Measurements from ENCODE around the gene RHOG.

Gene RHOG

DNA sequence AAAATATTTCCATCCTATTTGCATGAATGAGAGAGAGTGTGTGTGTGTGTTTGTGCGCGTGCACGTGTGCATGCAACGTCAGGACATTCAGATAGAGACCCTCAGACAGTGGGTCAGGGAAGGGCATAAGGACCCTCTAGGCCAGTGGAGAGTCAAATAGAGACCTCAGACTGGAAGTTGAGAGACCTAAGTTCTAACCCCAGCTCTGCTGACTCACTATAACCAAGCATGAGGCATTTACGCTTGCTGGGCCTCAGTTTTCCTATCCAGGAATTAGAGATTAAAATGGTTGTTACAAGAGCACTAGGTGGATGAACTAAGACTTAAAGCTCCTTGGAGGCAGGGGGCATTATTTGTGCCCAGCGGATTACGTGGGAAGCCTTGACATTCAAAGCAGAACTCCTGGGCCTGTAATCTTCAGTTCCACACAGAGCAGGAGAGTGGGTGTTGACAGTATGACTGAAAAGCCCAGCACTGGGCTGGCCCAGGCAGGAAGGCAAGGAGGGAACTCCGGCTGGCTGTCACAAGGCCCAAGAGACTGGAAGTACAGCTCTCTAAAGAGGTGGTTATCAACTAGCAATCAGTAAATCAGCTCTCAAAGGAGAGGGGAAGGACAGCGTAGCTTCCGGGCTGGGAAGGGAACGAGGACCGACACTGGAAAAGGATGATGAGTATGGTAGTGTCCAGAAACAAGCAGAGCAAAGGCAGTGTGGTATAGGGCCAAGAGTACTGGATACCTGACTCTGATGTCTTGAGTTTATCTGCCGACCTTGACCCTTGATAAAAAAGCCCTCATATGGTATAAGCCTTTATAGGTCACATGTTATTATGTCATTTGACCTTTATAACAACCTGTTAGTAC lies 9.2 kb downstream of the RHOG start:
- Histone ChIP-seq H3K4me1 (ENCODE audit: insufficient read depth, low read length) (peaks cover 19% of the 10 kb centered on the region), H3K27ac (ENCODE audit: low read depth, low read length) (peak overlapping the region; percentile 29), H3K9ac (ENCODE audit: low read length) (no peak overlapping the region), H3K4me3 (ENCODE audit: low read depth in 1 of 2, low read length in 2 of 2) (no peak overlapping the region), H3K27me3 (ENCODE audit: control insufficient read depth in 1 of 2, insufficient read depth in 2 of 2, low read length in 2 of 2) (no peaks in the 10 kb centered on the region), H3K36me3 (ENCODE audit: insufficient read depth, low read length) (peaks cover 22% of the 10 kb centered on the region), H3K9me3 (ENCODE audit: low read length) (no peaks in the 10 kb centered on the region)

DNA sequence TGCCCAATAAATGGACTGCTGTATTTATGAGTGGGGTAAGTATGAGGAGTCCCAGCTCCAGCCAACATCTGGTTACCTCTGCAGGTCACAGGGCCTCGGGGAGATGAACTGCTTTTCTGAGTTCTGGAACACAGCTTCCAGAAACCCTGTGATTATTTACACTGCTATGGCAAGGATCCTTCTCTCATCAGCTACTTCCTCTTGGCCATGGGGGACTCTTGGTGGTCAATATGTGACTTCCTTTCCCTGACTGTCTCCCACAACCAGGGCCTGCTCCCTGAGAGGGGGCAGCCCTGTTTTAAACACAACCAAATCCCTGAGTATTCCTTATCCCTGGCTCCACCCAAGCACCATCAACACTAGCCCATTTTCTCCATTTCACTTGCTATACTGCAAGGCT lies 10.0 kb downstream of the RHOG start:
- H3K27me3 ChIP-seq (ENCODE audit: control insufficient read depth in 1 of 2, insufficient read depth in 2 of 2, low read length in 2 of 2): no peaks in the 10 kb centered on the region
- no peak overlapping the region for H3K4me3 ChIP-seq (ENCODE audit: low read depth in 1 of 2, low read length in 2 of 2)
- H3K9me3 ChIP-seq (ENCODE audit: low read length): no peaks in the 10 kb centered on the region
- peaks cover 16% of the 10 kb centered on the region for H3K4me1 ChIP-seq (ENCODE audit: insufficient read depth, low read length)
- H3K27ac ChIP-seq (ENCODE audit: low read depth, low read length): no peak overlapping the region
- H3K9ac ChIP-seq (ENCODE audit: low read length): no peak overlapping the region
- H3K36me3 ChIP-seq (ENCODE audit: insufficient read depth, low read length): peaks cover 31% of the 10 kb centered on the region

DNA sequence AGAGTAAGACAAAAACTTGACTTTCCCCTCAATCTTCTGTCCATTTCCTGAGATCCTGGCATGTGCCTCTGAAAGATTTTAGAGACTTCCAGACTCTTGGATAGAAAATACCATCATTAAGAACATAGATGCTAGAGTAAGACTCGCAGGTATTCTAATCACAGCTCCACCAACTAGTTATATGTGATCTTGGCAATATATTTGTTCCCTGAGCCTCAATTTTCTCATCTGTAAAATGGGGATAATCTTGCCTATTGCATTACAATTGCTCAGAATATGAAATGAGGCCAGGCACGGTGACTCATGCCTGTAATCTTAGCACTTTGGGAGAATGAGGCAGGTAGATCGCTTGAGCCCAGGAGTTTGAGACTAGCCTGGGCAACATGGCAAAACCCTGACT lies 10.7 kb downstream of the RHOG start:
- H3K36me3 ChIP-seq (ENCODE audit: insufficient read depth, low read length): peaks cover 32% of the 10 kb centered on the region

DNA sequence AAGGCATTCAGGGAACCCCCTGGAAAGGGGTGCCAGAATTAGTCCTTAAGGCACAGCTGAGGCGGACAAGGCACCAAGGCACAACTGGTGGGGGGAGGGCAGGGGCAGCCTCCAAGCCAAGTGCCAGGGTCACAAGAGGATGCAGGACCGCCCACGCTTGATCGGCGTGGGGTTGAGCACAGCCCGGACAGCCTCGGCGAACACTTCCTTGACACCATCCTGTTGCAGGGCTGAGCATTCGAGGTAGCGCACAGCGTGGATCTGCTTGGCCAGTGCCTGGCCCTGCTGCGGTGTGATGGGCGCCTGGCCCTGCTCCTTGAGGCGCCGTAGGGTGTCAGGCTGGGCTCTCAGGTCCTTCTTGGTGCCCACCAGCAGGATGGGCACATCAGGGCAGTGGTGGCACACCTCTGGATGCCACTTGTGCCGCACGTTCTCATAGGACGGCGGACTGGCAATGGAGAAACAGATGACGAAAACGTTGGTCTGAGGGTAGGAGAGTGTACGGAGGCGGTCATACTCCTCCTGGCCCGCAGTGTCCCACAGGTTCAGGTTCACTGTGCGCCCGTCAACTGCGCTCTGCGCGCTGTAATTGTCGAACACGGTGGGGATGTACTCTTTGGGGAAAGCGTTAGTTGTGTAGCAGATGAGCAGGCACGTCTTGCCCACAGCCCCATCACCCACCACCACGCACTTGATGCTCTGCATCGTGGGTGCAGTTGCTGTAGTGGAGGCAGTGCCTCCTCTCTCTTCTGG lies 13.1 kb downstream of the RHOG start:
- Histone ChIP-seq H3K27ac (ENCODE audit: low read depth, low read length) (no peak overlapping the region), H3K9ac (ENCODE audit: low read length) (no peak overlapping the region)

More for the DNA sequence above, 10.7 kb downstream of the RHOG start:
- H3K27me3 ChIP-seq (ENCODE audit: control insufficient read depth in 1 of 2, insufficient read depth in 2 of 2, low read length in 2 of 2): no peaks in the 10 kb centered on the region
- peaks cover 10% of the 10 kb centered on the region for H3K4me1 ChIP-seq (ENCODE audit: insufficient read depth, low read length)
- H3K27ac ChIP-seq (ENCODE audit: low read depth, low read length): no peak overlapping the region
- no peak overlapping the region for H3K4me3 ChIP-seq (ENCODE audit: low read depth in 1 of 2, low read length in 2 of 2)
- H3K9me3 ChIP-seq (ENCODE audit: low read length): no peaks in the 10 kb centered on the region
- no peak overlapping the region for H3K9ac ChIP-seq (ENCODE audit: low read length)

DNA sequence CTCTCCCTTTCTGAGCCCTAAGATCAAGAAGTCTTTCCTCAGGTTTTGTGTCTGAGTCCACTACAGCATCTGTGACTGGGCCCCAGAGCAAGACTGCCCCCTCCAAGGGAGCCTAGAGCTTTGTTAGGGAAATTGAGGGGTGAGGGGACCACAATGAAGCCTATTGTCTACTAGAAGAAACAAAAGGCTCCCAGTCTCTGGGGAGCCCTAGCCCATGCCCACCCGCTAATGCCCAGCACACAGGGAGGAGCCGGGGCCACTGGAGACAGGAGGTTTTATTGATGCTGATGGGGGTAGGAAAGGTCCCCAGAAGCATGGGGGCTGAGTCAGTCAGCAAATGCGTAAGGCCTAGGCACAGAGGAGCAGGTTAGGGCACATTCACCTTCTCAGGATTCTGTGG lies 14.0 kb downstream of the RHOG start:
- Histone ChIP-seq H3K36me3 (ENCODE audit: insufficient read depth, low read length) (peaks cover 32% of the 10 kb centered on the region), H3K27ac (ENCODE audit: low read depth, low read length) (no peak overlapping the region), H3K4me1 (ENCODE audit: insufficient read depth, low read length) (no peaks in the 10 kb centered on the region), H3K27me3 (ENCODE audit: control insufficient read depth in 1 of 2, insufficient read depth in 2 of 2, low read length in 2 of 2) (no peaks in the 10 kb centered on the region), H3K9ac (ENCODE audit: low read length) (no peak overlapping the region), H3K9me3 (ENCODE audit: low read length) (no peaks in the 10 kb centered on the region), H3K4me3 (ENCODE audit: low read depth in 1 of 2, low read length in 2 of 2) (no peak overlapping the region)

More for the DNA sequence above, 13.1 kb downstream of the RHOG start:
- no peaks in the 10 kb centered on the region for H3K4me1 ChIP-seq (ENCODE audit: insufficient read depth, low read length)
- no peaks in the 10 kb centered on the region for H3K27me3 ChIP-seq (ENCODE audit: control insufficient read depth in 1 of 2, insufficient read depth in 2 of 2, low read length in 2 of 2)
- no peak overlapping the region for H3K4me3 ChIP-seq (ENCODE audit: low read depth in 1 of 2, low read length in 2 of 2)
- no peaks in the 10 kb centered on the region for H3K9me3 ChIP-seq (ENCODE audit: low read length)
- peaks cover 32% of the 10 kb centered on the region for H3K36me3 ChIP-seq (ENCODE audit: insufficient read depth, low read length)

DNA sequence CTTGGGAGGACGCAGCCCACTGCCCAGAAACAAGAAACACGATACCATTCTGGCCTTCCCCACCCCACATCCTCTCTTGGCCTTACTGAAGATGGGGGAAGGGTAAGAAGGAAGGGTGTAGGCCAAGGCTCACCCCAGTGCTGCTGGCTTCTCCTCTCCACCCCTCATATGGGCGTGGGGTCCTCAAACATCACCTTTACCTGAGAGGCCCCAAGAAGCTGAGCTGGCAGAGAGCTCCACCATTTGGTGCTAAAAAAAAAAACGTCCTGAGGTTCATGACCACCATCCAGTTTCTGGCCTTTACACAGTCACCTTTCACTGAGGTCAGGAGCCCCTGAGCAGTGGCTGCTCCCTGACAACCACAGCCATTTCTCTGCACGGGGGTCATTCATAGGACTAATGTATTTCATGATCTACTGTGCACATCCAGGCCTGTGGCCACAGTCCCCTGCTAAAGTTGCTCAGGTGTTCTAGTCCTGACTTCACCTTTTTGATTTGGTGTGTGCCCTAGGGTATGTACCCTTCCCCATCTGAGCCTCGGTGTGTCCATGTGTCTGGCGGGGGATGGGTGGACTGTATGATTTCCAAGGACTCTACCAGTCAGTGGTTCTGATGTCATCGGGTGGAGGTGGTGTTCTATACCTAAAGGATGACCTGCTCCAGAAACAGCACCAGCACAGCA lies 15.1 kb downstream of the RHOG start:
- H3K36me3 ChIP-seq (ENCODE audit: insufficient read depth, low read length): peaks cover 32% of the 10 kb centered on the region
- no peak overlapping the region for H3K27ac ChIP-seq (ENCODE audit: low read depth, low read length)
- H3K4me3 ChIP-seq (ENCODE audit: low read depth in 1 of 2, low read length in 2 of 2): no peak overlapping the region
- no peaks in the 10 kb centered on the region for H3K9me3 ChIP-seq (ENCODE audit: low read length)
- H3K4me1 ChIP-seq (ENCODE audit: insufficient read depth, low read length): no peaks in the 10 kb centered on the region
- H3K27me3 ChIP-seq (ENCODE audit: control insufficient read depth in 1 of 2, insufficient read depth in 2 of 2, low read length in 2 of 2): no peaks in the 10 kb centered on the region
- H3K9ac ChIP-seq (ENCODE audit: low read length): no peak overlapping the region

DNA sequence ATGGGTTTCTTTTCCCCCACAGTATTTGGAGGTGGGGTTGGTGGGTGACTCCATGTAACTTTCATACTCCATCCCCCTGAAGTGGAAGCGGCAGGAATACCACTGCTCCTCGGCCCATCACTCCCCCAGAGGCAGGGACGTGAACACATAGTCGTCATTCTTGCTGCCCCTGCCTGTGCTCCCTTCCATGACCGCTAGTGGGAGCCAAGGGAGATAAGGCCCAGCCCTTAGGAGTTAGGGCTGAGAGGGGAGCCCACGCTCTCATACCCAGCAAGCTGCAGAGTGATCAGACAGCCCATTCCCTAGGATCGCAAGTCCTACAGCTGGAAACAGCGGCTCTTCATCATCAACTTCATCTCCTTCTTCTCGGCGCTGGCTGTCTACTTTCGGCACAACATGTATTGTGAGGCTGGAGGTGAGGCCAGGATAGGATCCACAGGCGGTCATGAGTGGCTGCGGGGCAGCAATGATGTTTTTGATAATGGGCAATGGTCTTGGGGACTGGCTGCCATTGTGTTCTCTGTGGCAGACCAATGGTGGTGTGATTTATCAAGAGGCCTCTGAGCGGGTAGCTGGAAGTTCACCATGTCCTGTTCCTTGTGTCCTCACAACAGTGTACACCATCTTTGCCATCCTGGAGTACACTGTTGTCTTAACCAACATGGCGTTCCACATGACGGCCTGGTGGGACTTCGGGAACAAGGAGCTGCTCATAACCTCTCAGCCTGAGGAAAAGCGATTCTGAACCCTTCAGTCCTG lies 15.9 kb downstream of the RHOG start:
- H3K36me3 ChIP-seq (ENCODE audit: insufficient read depth, low read length): peaks cover 27% of the 10 kb centered on the region
- no peaks in the 10 kb centered on the region for H3K9me3 ChIP-seq (ENCODE audit: low read length)
- H3K27ac ChIP-seq (ENCODE audit: low read depth, low read length): no peak overlapping the region
- H3K27me3 ChIP-seq (ENCODE audit: control insufficient read depth in 1 of 2, insufficient read depth in 2 of 2, low read length in 2 of 2): no peaks in the 10 kb centered on the region
- H3K9ac ChIP-seq (ENCODE audit: low read length): no peak overlapping the region
- H3K4me1 ChIP-seq (ENCODE audit: insufficient read depth, low read length): no peaks in the 10 kb centered on the region
- no peak overlapping the region for H3K4me3 ChIP-seq (ENCODE audit: low read depth in 1 of 2, low read length in 2 of 2)

DNA sequence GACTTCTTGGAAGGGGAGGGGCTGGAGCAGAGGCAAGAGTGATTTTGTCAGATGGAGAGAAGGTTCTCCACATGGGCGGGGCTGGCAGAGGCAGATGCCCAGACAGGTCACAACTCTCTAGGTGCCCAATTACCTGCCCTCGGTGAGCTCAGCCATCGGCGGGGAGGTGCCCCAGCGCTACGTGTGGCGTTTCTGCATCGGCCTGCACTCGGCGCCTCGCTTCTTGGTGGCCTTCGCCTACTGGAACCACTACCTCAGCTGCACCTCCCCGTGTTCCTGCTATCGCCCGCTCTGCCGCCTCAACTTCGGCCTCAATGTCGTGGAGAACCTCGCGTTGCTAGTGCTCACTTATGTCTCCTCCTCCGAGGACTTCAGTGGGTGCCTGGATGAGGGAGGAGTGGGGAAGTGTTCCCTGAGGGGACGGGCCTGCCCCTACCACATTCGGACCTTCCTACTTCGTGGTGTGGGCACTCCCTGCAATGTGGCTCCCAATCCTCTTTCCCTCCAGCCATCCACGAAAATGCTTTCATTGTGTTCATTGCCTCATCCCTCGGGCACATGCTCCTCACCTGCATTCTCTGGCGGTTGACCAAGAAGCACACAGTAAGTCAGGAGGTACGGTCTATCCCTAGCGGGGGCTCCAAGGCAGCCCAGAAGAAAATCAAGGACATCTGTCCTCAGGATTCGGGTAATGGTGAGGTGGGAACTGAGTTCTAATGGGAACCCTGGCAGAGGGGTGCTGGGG lies 16.8 kb downstream of the RHOG start:
- H3K9me3 ChIP-seq (ENCODE audit: low read length): no peaks in the 10 kb centered on the region
- H3K4me3 ChIP-seq (ENCODE audit: low read depth in 1 of 2, low read length in 2 of 2): no peak overlapping the region
- H3K27me3 ChIP-seq (ENCODE audit: control insufficient read depth in 1 of 2, insufficient read depth in 2 of 2, low read length in 2 of 2): no peaks in the 10 kb centered on the region
- no peak overlapping the region for H3K27ac ChIP-seq (ENCODE audit: low read depth, low read length)
- no peaks in the 10 kb centered on the region for H3K4me1 ChIP-seq (ENCODE audit: insufficient read depth, low read length)
- peaks cover 27% of the 10 kb centered on the region for H3K36me3 ChIP-seq (ENCODE audit: insufficient read depth, low read length)
- no peak overlapping the region for H3K9ac ChIP-seq (ENCODE audit: low read length)

DNA sequence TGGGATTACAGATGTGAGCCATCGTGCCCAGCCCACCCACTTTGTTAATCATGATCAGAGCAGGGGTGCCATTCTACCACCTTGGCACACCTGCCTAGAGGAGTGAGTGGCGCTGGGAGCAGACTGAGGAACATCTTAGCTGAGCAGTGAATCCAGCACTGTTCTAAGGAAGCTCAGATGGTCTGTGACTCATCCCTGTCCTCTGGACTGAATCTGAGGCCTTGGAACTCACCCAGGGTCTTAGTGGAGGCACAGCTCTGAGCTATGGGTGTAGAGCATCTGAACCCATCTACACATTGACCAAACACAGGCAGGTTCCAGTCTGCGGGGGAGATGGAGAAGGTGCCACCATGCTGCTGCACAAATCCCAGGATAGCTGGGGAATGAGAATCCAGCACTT lies 17.5 kb downstream of the RHOG start:
- H3K9me3 ChIP-seq (ENCODE audit: low read length): no peaks in the 10 kb centered on the region
- no peaks in the 10 kb centered on the region for H3K4me1 ChIP-seq (ENCODE audit: insufficient read depth, low read length)
- H3K4me3 ChIP-seq (ENCODE audit: low read depth in 1 of 2, low read length in 2 of 2): no peak overlapping the region
- peaks cover 26% of the 10 kb centered on the region for H3K36me3 ChIP-seq (ENCODE audit: insufficient read depth, low read length)
- H3K27me3 ChIP-seq (ENCODE audit: control insufficient read depth in 1 of 2, insufficient read depth in 2 of 2, low read length in 2 of 2): no peaks in the 10 kb centered on the region
- H3K27ac ChIP-seq (ENCODE audit: low read depth, low read length): no peak overlapping the region
- H3K9ac ChIP-seq (ENCODE audit: low read length): no peak overlapping the region

DNA sequence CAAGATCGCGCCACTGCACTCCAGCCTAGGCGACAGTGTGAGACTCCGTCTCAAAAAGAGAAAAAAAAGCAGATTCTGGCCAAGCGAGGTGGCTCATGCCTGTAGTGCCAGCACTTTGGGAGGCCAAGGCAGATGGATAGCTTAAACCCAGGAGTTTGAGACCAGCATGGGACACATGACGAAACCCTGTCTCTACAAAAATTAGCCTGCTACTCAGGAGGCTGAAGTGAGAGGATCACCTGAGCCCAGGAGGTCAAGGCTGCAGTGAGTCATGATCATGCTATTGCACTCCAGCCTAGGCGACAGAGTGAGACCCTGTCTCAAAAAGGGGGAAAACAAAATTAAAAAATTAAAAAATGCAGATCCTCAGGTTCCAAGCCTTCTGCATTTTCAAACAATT lies 18.4 kb downstream of the RHOG start:
- H3K36me3 ChIP-seq (ENCODE audit: insufficient read depth, low read length): peaks cover 16% of the 10 kb centered on the region
- no peaks in the 10 kb centered on the region for H3K27me3 ChIP-seq (ENCODE audit: control insufficient read depth in 1 of 2, insufficient read depth in 2 of 2, low read length in 2 of 2)
- H3K27ac ChIP-seq (ENCODE audit: low read depth, low read length): no peak overlapping the region
- no peaks in the 10 kb centered on the region for H3K9me3 ChIP-seq (ENCODE audit: low read length)
- no peak overlapping the region for H3K4me3 ChIP-seq (ENCODE audit: low read depth in 1 of 2, low read length in 2 of 2)
- no peaks in the 10 kb centered on the region for H3K4me1 ChIP-seq (ENCODE audit: insufficient read depth, low read length)
- no peak overlapping the region for H3K9ac ChIP-seq (ENCODE audit: low read length)
